Measurements from ENCODE around the gene BCAR3.
"Not testable (repeated sequence)": the region's sequence is repeated elsewhere in the genome, so short reads cannot be mapped to it uniquely, and the experiment has no call there.

Gene BCAR3

GRCh38 chr1:93667642-93668041 is 14.0 kb downstream of the BCAR3 start:
- DNase-seq: no peak

GRCh38 chr1:93666613-93667384 is 14.8 kb downstream of the BCAR3 start:
- DNase-seq: no peak

GRCh38 chr1:93665015-93665414 is 16.6 kb downstream of the BCAR3 start:
- no peak for DNase-seq

GRCh38 chr1:93663208-93663614 is 18.4 kb downstream of the BCAR3 start:
- no peak for DNase-seq

- DNase-seq: no peak
These were observed 19.0 kb downstream of the BCAR3 start for GRCh38 chr1:93662481-93663207.

GRCh38 chr1:93661829-93662474 is 19.7 kb downstream of the BCAR3 start:
- no peak for DNase-seq

GRCh38 chr1:93661341-93661740 is 20.3 kb downstream of the BCAR3 start:
- not testable (repeated sequence) for DNase-seq

GRCh38 chr1:93659822-93660503 is 21.7 kb downstream of the BCAR3 start:
- no peak for DNase-seq

GRCh38 chr1:93658188-93658587 is 23.4 kb downstream of the BCAR3 start:
- DNase-seq: no peak

- DNase-seq: no peak
These were observed 25.1 kb downstream of the BCAR3 start for GRCh38 chr1:93656491-93656890.

- no peak for DNase-seq
These were observed 28.0 kb downstream of the BCAR3 start for GRCh38 chr1:93653656-93654055.

- no peak for DNase-seq
These were observed 29.2 kb downstream of the BCAR3 start for GRCh38 chr1:93652323-93652949.

GRCh38 chr1:93651695-93652094 is 29.9 kb downstream of the BCAR3 start:
- no peak for DNase-seq

- not testable (repeated sequence) for DNase-seq
These were observed 31.5 kb downstream of the BCAR3 start for GRCh38 chr1:93650159-93650558.

GRCh38 chr1:93649231-93649630 is 32.4 kb downstream of the BCAR3 start:
- DNase-seq: no peak

- DNase-seq: no peak
These were observed 33.0 kb downstream of the BCAR3 start for GRCh38 chr1:93648656-93649055.

- no peak for DNase-seq
These were observed 40.1 kb downstream of the BCAR3 start for GRCh38 chr1:93641527-93641926.

GRCh38 chr1:93640656-93641440 is 40.8 kb downstream of the BCAR3 start:
- DNase-seq: no peak

GRCh38 chr1:93638981-93639380 is 42.7 kb downstream of the BCAR3 start:
- DNase-seq: no peak

- DNase-seq: no peak
These were observed 43.3 kb downstream of the BCAR3 start for GRCh38 chr1:93638307-93638847.

- DNase-seq: no peak
These were observed 44.9 kb downstream of the BCAR3 start for GRCh38 chr1:93636712-93637111.
